Measurements from ENCODE around the gene ADGRD2. TPM values are rescaled to one million over a fixed set of nuclear protein-coding genes. Genes with fewer than 3 reads are reported as not detected.

Gene ADGRD2
- total and polyA plus RNA-seq, 9 of the 15 experiments (the other 6 are each of a cell fraction or from before 2014, with no cell fraction given): not detected

DNA sequence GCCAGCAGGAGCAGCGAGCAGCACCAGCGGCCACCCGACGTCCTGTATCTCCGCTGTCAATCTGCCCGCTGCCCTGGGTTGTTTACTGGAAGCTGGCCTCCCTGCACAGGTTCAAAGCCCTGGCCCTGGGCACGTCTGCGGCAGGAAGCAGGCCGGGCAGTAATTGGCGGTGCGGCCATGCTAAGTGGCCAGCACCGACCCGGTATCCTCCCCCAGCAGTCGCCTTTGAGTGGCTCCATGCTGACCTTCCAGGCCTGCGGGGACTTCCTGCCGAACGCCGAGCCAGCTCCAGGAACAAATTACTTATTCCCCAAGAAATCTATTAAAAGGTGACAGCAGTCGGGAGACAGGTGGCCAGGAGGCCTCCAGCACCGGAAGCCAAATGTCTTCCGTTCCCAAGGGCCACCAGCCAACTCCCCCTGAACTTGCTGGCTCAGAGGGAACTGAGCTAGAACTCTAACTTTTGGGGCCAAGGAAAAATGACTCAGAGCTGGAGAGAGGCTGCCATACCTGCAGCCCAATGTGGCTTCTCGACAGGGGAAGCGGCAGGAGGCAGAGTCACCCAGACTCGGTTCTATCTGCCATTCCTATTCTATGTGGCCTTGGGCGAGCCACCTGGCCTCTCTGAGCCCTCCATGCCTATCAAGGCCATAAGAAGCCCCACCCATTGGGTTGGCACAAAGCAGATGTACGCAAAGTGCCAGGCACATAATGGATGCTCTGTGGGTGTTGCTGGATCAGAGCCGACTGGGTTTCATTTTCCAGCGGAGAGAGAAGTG lies 21.3 kb upstream of the ADGRD2 start (continued):
- TF ChIP-seq, protein P1, sequence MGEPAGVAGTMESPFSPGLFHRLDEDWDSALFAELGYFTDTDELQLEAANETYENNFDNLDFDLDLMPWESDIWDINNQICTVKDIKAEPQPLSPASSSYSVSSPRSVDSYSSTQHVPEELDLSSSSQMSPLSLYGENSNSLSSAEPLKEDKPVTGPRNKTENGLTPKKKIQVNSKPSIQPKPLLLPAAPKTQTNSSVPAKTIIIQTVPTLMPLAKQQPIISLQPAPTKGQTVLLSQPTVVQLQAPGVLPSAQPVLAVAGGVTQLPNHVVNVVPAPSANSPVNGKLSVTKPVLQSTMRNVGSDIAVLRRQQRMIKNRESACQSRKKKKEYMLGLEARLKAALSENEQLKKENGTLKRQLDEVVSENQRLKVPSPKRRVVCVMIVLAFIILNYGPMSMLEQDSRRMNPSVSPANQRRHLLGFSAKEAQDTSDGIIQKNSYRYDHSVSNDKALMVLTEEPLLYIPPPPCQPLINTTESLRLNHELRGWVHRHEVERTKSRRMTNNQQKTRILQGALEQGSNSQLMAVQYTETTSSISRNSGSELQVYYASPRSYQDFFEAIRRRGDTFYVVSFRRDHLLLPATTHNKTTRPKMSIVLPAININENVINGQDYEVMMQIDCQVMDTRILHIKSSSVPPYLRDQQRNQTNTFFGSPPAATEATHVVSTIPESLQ (CRISPR knock-in tag; IDR thresholded peaks at IDR 0.05): no peak
- TF ChIP-seq HDAC6 (IDR thresholded peaks at IDR 0.05; ENCODE audit: low read depth, low read length) (no peak), GTF2A2 (tag; IDR thresholded peaks at IDR 0.05) (no peak), ZKSCAN1 (IDR thresholded peaks at IDR 0.05; ENCODE audit: low read depth, low read length) (no peak)

DNA sequence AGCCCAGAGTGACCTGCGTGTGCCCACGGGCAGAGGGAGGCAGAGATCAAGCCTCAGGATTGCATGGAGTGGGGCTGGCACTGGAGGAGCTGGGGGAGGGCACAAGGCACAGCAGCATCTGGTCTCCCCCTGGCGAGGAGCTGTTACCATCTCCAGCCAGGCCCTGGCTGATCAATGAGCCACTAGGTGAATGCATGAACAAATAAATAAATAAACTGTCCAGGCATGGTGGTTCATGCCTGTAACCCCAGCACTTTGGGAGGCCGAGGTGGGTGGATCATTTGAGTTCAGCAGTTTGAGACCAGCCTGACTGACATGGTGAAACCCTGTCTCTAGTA lies 20.8 kb upstream of the ADGRD2 start:
- Histone ChIP-seq H3K4me3 (no peak overlapping the region), H3K36me3 (ENCODE audit: control insufficient read depth, insufficient read depth, low read length) (no peaks in the 10 kb centered on the region), H3K79me2 (ENCODE audit: control insufficient read depth, insufficient read depth, low read length) (no peaks in the 10 kb centered on the region), H3K9me1 (ENCODE audit: control insufficient read depth, insufficient read depth, low read length) (peaks cover 2% of the 10 kb centered on the region), H3K9ac (ENCODE audit: insufficient read depth in 1 of 2, low read depth in 2 of 2, low read length in 2 of 2) (peak overlapping the region in 1 of 2 experiments; percentile 65; a peak in 1 of 4 replicates), H4K20me1 (replicated peaks; ENCODE audit: control insufficient read depth, insufficient read depth, low read length) (no peaks in the 10 kb centered on the region), H3K27ac (ENCODE audit: extremely low read depth, low read depth, low read length) (no peak overlapping the region), H3K9me3 (replicated peaks; ENCODE audit: control insufficient read depth, insufficient read depth, low read depth, low read length) (no peaks in the 10 kb centered on the region), H3K4me1 (replicated peaks in 1 of 2; ENCODE audit: control insufficient read depth in 2 of 2, insufficient read depth in 2 of 2, low read length in 2 of 2) (peaks cover 0 to 5% of the 10 kb centered on the region in 2 experiments; a peak in 2 of 5 replicates), H3K27me3 (ENCODE audit: control insufficient read depth in 2 of 2, insufficient read depth in 2 of 2, low read length in 2 of 2) (peaks cover 6 to 34% of the 10 kb centered on the region in 2 experiments), H3K4me2 (ENCODE audit: insufficient read depth, low read length) (no peak overlapping the region), H2AFZ (ENCODE audit: low read depth, low read length) (no peak overlapping the region)
- BruUV-seq (replicated peaks): no TSS peak
- FAIRE-seq (no peak), ATAC-seq (no peak), DNase-seq (ENCODE audit: extremely low read depth in 1 of 4, low spot score in 3 of 4) (no peak)
- ChIA-PET POLR2A (interaction anchor here (1.9 kb wide), 1 partner anchor 14 kb away, joined by 6 read pairs; no protein-coding TSS in a partner anchor), CTCF (ENCODE audit: low intra/inter-chr PET ratio) (no interaction called here)
- no peak for TF ChIP-seq NCOA6 (IDR thresholded peaks at IDR 0.05)
- no peak for TF ChIP-seq SREBF1 (IDR thresholded peaks at IDR 0.05; ENCODE audit: borderline replicate concordance, low read depth, low read length)
- TF ChIP-seq, protein P2, sequence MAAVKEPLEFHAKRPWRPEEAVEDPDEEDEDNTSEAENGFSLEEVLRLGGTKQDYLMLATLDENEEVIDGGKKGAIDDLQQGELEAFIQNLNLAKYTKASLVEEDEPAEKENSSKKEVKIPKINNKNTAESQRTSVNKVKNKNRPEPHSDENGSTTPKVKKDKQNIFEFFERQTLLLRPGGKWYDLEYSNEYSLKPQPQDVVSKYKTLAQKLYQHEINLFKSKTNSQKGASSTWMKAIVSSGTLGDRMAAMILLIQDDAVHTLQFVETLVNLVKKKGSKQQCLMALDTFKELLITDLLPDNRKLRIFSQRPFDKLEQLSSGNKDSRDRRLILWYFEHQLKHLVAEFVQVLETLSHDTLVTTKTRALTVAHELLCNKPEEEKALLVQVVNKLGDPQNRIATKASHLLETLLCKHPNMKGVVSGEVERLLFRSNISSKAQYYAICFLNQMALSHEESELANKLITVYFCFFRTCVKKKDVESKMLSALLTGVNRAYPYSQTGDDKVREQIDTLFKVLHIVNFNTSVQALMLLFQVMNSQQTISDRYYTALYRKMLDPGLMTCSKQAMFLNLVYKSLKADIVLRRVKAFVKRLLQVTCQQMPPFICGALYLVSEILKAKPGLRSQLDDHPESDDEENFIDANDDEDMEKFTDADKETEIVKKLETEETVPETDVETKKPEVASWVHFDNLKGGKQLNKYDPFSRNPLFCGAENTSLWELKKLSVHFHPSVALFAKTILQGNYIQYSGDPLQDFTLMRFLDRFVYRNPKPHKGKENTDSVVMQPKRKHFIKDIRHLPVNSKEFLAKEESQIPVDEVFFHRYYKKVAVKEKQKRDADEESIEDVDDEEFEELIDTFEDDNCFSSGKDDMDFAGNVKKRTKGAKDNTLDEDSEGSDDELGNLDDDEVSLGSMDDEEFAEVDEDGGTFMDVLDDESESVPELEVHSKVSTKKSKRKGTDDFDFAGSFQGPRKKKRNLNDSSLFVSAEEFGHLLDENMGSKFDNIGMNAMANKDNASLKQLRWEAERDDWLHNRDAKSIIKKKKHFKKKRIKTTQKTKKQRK (IDR thresholded peaks at IDR 0.05; ENCODE audit: borderline replicate concordance, low read depth, low read length): no peak
- no peak for TF ChIP-seq MAFF (IDR thresholded peaks at IDR 0.05; ENCODE audit: low read length)
- TF ChIP-seq RAD21 (CRISPR knock-in tag; conservative IDR thresholded peaks at IDR 0.05 in 1 of 2, IDR thresholded peaks at IDR 0.05 in 1 of 2): no peak
- TF ChIP-seq, protein P3, sequence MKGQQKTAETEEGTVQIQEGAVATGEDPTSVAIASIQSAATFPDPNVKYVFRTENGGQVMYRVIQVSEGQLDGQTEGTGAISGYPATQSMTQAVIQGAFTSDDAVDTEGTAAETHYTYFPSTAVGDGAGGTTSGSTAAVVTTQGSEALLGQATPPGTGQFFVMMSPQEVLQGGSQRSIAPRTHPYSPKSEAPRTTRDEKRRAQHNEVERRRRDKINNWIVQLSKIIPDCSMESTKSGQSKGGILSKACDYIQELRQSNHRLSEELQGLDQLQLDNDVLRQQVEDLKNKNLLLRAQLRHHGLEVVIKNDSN (CRISPR knock-in tag; IDR thresholded peaks at IDR 0.05): no peak
- TF ChIP-seq XRCC5 (IDR thresholded peaks at IDR 0.05; ENCODE audit: low read depth, low read length): no peak
- no peak for TF ChIP-seq MBD2 (IDR thresholded peaks at IDR 0.05; ENCODE audit: borderline replicate concordance, low read depth)
- in situ Hi-C loops (cut with MboI) (no loop called here), intact Hi-C loops (cut with micrococcal nuclease) (no loop called here)
- 6% methylated on average over 4 of the region's 4 CpGs for WGBS (ENCODE audit: insufficient coverage, low coverage, missing lambda C conversion rate)

All from K562 (cell line).